GM19351 (cell line): ENCODE results near the gene EML6.

Experiments
- ATAC-seq: cut with Tn5 transposase; IDR thresholded peaks from one replicate; pipeline ENCODE4 v1.9.1; 2021; ENCODE audit warnings: mild to moderate bottlenecking, moderate library complexity; ENCODE audit not compliant: unreplicated experiment

The EML6 gene

DNA sequence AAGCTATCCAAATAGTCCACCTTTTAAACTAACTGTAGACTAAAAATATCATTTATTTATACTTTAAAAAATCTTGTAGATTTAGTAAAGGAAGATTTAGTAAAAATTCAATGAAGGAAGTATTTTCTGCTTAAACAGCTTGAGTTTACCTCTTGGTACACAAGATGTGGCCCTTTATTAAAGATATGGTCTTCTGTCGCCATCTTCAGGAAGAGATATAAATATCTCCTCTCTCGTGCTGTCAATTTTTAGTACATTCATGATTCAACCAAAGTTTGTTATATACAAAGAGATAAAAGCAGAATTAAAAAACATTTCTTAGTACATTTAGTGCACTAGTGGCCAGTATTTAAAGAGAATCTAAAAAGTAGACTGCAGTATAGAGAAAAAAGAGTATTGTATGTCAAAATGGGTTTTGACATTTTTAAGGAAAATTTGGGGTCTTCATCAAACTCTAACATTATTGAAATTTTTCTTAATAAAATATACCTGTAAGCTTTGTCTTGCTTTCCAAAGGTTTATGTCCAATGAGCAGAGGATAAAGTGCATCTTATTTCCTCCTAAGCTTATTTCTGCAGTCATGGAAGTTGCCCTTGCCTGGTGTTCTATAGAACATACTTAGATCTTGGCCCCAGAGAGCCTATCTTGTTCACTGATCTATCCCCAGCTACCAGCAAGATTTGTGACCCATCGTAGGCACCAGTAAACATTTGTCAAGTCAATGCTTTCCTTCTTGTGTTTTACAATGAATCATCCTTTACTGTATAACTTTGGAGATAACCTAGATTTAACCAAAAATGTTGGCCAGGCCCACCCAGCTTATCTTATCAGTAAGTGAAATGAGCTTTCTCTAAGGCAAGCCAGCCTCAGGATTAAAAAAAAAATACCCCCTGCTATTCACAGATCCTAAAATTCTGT lies 18.5 kb upstream of the EML6 start:
- peak; percentile 49 for ATAC-seq

DNA sequence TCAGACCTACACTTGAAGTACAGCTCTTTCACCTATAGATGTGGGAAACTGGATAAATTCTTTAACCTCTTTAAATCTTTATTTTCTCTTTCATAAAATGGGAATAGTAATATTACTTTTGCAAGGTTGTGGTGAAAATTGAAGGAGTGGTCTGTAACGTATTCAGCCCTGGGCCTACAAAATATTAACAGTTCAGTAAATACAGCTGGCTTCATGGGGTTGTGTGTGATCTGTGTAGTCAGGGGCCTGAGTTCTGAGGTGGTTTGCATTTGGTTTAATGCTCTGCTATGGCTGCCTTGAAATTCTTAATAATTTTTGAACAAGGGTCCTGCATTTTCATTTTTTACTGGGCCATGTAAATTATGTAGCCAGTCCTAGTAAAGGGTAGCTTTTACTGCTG lies 16.8 kb upstream of the EML6 start:
- no peak for ATAC-seq

DNA sequence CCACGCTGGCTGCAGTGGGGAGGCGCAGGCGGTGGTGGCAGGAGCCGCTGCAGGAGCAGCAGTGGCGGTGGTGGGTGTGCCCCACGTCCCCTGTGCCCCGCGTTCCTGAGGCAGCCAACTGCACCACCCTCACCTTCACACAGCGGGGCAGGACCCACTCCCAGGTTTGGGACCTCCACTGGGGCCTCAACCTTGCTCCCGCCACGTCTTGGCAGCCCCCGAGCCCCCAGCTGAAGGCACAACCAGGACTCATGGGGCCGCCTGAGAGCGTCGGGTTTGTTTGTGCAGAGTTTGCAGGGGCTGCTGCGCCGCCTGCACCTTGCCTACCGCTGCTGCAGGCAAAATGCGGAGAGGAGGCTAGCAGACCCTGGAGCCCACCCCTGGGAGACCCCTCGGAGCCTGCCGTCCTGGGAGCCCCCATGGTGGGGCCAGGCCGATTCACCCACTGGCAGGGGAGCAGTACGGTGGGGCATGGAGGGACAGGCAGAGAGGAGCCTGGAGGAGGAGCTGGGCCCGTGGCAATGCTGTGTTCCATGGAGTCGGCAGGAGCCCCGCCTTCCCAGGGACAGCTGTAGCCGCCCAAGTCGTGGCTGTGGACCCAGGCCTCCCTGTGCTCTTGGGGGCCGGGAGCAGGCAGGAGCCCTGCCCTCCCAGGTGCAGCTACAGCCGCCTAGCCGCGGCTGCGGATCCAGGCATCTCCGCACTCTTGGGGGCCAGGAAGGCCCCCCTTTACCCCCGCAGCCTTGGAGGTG lies 14.7 kb upstream of the EML6 start:
- ATAC-seq = peak; percentile 36

DNA sequence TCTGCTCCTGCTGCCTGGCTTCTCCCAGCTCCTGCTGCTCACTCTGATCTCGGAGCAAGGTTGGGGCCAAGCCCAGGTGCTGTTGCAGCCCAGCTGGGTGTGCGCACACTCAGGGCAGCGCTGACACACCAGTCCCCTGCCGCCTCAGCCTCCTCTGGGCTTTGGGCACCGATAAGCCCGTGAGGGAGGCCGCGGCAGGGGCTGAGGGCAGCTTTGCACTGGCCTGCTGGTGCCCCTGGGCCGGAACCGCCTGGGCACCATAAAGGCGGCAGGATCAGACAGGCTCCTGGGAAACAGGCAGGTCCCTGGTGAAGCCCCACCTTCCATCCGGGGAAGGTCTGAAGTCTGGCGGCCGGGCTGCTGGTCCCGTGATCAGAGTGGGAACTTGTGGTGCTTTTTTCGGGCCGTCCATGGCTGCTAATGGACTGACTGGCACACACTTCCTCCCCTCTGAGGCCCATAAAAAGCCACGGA lies 14.1 kb upstream of the EML6 start:
- ATAC-seq = peak; percentile 44

DNA sequence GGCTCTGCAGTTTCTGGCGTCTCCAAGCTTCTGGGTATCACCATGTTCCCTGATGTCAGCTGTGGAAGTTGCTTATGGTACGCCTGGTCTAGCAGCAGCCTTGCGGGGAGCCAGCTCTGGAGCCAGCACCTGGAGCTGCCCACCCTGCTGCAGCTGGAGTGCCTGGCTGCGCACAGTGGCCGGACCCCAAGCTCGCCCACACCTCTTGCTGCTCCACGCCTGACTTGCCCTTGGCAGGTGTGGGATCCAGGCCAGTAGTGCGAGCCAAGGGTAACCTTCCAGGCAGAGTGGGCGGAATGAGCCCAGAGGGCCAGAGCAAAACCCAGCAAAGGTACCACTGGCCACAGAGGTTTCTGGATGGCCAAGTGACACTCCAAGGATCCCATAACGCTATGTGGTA lies 13.2 kb upstream of the EML6 start:
- no peak for ATAC-seq

DNA sequence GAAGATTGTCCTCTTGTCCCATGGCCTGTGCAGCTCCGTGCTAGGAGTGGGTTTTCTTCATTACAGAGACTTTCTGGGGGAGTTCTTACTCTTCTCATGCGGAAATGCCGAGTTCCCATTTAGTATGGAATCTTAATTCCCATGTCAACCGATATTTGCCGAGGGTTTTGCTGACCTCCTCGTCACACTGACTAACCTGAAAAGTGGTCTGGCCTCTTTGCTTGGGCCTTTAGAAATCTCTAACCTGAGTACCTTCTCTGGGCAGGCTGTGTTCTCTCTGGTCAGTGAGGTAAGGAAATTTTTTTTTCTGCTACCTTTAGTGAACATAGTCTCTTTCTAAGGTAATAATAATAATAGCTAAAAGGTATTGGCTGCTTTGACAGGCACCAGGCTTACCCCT lies 10.9 kb upstream of the EML6 start:
- ATAC-seq = no peak

DNA sequence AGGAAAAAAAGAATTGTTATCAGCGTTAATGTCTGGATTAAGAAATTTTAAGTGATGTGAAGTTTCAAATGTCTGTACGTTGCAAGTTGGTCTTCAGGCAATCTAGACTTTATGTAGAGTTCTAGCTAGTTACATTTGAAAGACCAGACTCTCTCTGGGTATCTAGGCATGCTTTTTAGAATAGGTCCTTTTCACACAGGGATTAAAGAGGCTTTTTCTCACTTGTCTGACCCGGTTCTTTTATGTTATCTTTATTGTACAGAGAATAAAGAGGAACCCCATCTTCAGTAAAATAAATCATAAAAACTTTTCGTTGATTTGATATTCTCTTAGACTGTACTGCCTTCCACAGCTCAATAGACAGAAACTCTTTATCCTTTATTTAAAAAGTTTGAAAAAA lies 8.5 kb upstream of the EML6 start:
- ATAC-seq = no peak

DNA sequence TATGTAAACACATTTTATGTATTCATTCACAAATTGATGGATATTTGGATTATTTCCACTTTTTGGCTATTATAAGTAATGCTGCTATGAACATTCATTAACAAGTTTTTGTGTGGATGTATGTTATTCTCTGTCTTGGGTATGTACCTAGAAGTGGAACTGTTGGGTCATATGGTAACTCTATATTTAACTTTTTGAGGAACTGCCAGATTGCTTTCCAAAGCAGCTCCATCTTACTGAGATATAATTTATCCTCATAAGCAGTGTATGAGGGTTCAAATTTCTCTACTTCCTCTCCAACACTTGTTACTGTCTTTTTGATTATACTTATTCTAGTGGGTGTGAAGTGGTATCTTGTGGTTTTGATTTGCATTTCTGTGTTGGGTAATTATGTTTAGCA lies 7.1 kb upstream of the EML6 start:
- no peak for ATAC-seq

DNA sequence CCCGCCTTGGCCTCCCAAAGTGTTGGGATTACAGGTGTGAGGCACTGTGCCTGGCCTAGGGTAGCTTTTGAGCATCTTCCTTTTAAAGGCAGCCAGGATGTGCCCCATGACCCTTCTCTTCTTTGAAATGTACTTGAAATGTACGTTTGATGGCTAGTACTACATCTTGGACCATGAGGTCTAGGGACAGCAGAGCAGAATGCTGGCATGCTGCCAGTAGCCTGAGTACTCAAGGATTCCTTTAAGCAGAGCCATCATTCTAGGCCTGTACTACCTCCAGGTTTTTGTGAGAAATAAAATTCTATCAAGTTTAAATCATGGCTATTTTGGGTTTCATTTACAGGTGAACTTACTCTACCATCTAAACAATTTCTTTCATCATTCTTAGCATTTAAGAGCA lies 2.9 kb upstream of the EML6 start:
- no peak for ATAC-seq

DNA sequence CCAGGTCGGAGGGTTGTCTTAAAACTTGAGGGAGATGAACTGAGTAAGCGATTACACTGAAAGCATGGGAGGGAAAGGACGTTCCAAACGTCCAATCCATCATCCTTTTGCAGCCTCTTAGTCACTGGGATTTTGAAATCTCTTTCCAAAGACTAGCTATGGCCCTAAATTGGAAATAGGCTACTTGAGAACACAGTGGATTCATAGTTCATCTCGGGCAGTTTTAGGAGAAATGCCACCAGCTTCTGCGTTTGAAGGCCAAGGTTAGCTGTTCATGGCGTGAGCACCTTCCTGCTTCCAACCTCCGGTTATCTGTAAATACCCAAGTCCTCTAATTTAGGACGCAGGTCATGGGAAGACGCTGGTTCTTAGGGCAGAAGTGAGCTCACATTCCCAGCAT lies 821 bp upstream of the EML6 start:
- no peak for ATAC-seq

DNA sequence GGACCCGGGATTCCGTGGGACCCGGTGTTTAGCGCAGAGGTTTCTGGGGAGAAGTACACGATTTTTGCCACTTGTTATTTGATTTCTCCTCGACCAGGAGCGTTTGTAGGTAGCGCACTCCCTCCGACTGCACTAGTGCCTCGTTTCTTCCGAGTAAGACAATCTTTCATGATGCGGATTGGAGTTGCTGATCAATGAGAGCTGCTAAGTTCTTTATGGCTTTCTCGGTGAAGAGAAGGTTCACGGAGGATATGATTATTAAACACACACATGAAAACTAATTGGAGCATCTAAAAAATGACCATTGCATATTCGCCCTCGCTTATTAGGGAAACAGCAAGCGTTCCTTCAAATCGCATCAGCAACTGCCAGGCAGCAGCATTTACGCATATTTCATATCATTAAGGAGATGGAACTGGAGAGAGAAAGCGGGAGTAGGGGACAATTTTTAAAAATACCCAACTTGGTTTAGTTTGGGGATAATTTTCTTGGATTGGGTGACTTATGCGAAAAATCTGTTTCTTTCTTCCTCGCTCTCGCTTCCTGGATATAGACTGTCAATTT lies 616 bp downstream of the EML6 start:
- ATAC-seq = peak; percentile 1

DNA sequence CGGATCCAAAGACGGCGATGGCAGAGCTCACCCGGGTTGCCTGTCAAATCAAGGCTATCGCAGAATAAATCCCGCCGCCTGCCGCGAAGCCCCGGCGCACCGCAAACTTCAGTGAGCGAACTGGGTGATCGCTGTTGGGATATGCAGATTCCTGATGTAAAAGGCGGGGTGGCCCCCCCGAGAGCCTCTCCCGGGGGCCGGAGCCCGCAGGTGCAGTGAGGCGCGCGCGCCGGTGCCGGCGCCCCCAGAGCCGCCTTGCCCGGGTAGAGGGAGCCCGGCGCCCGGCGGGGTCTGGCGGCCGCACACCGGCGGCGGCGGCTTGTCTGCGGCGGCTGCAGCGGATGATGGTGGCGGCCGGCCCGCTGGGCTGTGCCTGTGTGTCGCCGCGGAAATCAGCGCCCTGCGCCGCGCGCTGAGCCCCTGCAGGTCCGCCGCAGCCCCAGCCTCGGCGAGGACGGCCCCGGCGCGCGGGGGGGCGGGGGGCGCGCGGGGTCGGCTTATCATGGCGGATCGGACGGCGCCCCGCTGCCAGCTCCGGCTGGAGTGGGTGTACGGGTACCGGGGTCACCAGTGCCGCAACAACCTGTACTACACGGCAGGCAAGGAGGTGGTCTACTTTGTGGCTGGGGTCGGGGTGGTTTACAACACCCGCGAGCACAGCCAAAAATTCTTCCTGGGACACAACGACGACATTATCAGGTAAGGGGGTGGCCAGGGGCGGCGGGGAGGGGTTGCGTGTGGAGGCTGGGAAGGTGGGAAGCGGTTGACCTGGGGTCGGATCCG lies 1.3 kb downstream of the EML6 start:
- no peak for ATAC-seq

DNA sequence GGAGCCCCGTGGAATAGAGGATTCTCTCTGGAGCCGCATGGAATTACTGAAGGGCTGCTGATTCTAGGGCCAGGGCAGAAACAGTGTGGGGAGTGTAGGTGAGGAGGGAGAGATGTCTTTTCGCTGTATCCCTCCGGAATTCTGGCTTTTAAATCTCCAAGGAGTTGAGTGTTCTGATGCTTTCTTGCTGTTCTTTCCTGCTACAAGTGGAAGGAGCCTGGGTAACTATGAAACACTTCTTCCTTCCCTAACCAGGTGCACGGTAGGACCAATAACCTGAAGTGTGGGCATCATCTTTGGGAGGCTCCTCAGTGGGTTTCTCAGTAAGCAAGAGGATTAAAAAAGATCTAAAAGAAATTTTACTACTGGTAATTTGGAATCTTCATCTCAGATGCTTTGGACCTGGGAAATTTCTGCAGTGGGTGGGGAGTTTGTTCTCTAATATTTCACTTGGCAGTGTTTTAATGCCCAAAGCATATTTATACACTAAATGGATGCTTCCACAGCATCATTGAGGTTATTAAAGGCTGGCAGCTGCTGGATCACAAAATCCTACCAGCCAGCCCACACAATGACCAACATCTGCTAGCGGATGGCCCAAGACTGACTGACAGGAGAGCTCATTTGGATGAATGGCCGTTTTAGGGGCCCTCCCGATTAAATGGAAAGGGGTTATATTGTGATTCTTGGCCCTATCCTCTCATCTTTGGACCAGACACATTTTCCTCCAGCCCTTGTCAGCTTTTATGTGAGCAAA lies 2.1 kb downstream of the EML6 start:
- no peak for ATAC-seq

DNA sequence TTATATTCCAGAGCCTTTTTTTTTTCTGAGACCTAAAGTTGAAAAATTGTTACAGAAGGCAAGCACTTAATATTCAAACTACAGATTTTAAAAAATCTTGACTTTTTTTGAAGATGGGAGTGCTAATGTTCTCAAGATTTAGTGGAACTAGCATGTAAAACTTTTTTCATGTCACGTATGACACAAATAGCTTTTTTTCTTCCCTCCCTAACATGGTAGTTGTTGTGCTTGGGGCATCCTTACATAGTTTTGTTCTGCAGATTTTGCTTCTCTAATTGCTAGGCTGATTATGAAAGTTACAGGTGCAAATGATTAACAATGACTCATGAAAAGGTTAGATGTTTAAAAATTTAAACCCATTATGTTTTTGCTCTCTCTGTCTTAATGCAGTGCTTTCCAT lies 3.0 kb downstream of the EML6 start:
- no peak for ATAC-seq

DNA sequence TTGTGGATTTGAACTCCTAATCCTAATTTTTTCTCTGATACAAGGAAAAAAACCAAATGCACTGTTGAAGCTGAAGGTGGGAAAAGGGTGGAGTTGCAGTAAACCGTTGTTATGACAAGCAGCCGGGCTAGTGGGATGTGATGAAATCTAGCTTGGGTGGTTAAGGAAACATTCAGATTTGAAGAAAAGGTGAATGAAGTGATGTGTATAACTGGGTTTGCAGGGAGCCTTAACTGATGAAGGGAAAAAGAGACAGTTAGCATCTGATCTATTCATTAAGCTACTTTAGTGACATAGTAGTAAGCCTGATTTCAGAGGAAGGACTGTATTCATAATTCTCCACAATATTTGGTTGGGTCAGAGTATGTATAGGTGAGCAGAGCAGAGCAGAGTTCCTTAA lies 3.5 kb downstream of the EML6 start:
- no peak for ATAC-seq

DNA sequence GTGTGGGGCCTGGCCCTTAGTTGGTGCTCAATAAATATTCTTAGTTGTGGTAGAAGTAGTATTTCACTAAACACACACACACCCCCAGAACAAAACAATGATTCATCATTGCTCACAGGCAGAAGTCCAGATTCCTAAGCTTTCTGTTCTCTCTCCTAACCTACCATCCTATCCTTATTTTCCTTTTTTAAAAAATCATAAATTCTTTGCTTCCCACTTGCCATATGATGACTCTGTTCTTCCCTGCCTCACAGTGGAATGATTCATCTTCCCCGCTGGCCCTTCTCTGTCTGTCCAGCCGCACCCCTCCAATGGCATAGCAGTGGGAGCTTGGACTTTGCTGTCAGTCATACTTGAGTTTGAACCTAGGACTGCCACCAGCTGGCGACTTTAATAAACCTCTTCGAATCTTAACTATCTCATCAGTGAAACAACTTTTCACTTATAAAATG lies 5.2 kb downstream of the EML6 start:
- no peak for ATAC-seq

DNA sequence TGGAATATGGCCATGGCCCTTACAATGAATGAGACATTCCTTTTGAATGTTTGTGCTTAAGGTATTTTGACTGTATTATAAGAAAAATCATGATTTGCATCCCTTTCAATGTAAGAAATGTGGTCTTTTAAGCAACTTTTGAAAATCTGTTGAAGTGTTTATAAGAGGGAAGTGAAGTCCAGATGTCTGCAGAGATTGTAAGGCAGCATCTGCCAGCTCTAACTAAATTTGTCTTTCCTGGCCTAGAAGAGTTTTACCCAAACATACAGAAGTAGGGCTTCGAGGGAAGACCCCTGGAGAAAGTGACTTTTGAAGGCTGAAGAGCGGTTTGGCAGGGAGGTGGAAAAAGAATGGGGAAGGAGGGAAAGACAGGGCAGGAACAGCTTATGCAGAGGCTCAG lies 12.2 kb downstream of the EML6 start:
- no peak for ATAC-seq

DNA sequence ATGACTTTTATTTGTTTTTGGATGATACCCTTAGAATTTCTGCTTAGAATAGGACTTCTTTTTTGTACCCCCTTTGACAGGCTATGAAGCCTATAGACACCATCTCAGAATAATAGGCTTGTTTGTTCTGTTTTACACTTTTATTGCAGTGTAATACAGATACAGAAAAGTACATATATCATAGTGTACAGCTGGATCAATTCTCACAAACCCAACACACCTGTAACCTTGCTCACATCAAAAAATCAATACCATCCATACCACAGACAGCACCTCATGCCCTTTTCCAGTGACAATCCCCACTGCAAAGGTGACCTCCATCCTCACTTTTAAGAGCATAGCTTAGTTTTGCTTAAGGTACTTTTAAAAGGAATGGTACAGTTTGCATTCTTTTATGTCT lies 14.8 kb downstream of the EML6 start:
- ATAC-seq = no peak

DNA sequence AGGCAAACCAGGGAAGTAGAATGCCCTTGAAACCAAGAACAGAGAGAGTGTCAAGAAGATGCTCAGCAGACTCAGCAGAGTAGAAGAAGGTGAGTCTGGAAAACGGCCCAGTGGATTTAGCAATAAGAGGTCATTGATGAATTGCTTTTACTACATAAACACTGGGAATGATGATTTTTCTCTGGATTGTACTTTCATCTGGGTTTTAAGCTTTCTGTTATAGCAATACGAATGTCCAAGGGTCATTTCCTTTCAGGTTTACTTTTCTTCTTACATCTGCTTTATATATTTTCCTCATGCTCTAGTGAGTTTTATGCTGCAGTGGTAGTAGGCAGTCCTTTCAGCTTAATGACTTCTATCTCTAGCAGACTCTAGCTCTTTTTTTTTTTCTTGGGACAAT lies 16.9 kb downstream of the EML6 start:
- ATAC-seq = no peak

DNA sequence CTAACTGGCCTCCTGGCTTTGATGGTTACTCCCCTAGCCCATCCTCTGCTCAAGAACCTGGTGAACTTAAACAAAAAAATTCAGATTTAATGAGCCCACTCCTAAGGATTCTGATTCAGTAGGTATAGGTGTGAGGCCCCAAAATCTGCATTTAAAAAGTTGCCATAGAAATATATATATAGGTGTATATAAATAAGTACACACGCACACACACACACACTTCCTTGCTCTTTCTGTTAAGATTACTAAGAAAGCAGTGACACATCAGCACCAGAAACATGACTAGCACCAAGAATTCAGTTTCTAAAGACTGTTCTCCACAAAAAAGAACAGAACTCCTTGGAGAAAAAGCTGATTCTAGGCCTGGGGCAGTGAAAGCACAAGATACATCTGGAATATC lies 17.8 kb downstream of the EML6 start:
- ATAC-seq = no peak
